ENCODE results near the gene IMMP2L. TPM values are rescaled to one million over a fixed set of nuclear protein-coding genes. Genes with fewer than 3 reads are reported as not detected.
"Not testable (repeated sequence)": the region's sequence is repeated elsewhere in the genome, so short reads cannot be mapped to it uniquely, and the experiment has no call there.

Gene IMMP2L
- polyA plus RNA-seq, 4 donors = 38.6 to 48.8 (median 40.6) TPM

DNA sequence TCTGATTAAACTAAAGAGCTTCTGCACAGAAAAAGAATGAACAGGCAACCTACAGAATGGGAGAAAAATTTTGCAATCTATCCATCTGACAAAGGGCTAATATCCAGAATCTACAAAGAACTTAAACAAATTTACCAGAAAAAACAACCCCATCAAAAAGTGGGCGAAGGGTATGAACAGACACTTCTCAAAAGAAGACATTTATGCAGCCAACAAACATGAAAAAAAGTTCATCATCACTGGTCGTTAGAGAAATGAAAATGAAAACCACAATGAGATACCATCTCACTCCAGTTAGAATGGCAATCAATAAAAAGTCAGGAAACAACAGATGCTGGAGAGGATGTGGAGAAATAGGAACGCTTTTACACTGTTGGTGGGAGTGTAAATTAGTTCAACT is 273.9 kb downstream of the IMMP2L start:
- DNase-seq (ENCODE audit: low read depth in 4 of 4, low spot score in 2 of 4) = not testable (repeated sequence)

DNA sequence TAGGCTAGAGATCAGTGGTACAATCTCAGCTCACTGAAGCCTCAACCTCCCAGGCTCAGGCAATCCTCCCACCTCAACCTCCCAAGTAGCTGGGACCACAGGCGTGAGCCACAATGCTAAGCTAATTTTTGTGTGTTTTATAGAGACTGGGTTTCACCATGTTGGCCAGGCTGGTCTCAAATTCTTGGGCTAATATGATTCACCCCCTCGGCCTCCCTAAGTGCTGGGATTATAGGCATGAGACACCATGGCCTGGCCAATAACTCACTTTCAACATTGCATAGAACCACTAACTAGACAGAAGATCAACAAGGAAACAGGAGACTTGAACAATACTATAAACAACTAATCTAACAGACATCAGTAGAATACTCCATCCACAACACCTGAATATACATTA is 279.7 kb downstream of the IMMP2L start:
- DNase-seq (ENCODE audit: low read depth in 4 of 4, low spot score in 2 of 4) = no peak

DNA sequence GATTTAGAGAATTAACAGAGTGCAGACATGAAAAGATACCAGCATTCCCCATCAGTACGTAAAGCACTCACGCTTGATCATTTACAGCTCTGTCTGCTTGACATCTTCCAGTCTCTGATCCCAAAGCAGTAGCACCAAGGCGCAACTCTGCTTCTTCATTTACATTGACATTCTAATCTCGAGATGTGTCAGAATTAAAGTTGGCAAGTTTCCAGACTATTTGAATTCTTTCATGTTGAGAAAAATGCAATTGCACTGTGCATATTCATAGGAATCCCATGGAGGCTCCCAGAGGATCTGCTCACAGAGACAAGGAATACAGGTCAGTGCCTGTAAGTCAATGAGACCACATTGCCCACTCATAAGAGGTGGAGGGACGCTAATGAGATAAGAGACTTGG is 287.4 kb downstream of the IMMP2L start:
- no peak for DNase-seq (ENCODE audit: low read depth in 4 of 4, low spot score in 2 of 4)

DNA sequence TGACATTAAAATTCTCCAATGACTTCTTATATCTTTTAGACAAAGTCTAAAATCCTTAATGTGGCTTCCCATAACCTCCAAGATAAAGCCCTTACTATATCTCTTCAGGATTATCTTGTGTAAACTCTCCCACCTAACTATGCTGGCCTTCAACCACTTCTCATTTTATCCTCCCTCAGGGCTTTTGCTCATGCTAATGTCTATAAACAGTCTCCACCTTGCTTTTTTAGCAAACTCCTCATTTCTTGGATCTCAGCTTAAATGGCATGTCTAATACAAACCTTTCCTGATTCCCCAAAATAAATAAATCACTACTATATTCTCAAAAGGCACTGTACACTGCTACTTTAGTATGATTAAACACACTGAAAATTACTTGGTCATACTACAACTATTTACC is 290.2 kb downstream of the IMMP2L start:
- no peak for DNase-seq (ENCODE audit: low read depth in 4 of 4, low spot score in 2 of 4)

DNA sequence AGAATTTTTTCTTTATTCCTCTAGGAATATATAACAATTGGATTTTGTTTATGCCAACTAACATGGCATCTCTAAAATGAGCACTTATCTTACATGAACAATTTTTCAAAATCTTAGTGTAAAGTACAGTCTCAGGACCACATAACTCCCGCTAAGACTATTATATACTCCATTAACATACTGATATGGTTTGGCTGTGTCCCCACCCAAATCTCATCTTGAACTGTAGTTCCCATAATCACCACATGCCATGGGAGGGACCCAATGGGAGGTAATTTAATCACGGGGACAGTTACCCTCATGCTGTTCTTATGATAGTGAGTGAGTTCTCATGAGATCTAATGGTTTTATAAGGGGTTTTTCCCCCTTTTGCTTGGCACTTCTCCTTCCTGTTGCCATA is 291.5 kb downstream of the IMMP2L start:
- DNase-seq (ENCODE audit: low read depth in 4 of 4, low spot score in 2 of 4) = not testable (repeated sequence)

DNA sequence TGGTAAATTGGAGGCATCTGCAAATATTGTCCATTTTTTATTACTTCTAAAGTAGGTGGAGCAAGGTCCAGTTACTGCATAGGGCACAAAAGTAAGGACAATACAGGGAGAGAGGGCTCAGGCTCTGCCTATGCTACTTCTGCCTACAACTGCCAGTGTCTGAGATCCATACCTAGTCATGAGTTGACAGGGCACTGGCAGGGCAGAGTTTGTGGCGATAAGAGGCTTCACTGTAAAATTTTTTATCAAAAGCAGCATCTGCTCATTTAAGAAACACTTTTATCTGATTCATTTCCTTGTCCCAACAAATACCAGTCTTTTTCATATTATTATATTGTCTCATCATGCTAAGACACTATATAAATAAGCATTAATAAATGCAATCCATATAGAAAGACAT is 293.4 kb downstream of the IMMP2L start:
- no peak for DNase-seq (ENCODE audit: low read depth in 4 of 4, low spot score in 2 of 4)

DNA sequence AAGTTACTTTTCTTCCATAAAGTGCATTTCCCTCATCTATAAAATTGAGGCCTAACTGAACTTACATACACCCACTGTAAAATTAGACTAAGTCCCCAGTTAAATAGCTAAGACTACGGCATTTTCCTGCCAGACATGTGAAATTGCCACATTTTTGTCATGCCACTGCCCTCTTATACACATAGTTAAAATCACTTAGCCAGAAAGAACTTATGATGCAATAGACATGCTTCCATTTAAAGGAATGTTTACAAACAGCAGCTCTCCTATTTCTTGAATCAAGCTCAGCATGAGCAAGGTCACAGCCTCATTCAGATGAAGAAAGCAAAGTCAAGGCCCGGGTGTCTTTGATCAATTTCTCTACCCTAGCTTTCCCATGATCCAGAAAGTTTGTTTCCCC is 295.7 kb downstream of the IMMP2L start:
- no peak for DNase-seq (ENCODE audit: low read depth in 4 of 4, low spot score in 2 of 4)

DNA sequence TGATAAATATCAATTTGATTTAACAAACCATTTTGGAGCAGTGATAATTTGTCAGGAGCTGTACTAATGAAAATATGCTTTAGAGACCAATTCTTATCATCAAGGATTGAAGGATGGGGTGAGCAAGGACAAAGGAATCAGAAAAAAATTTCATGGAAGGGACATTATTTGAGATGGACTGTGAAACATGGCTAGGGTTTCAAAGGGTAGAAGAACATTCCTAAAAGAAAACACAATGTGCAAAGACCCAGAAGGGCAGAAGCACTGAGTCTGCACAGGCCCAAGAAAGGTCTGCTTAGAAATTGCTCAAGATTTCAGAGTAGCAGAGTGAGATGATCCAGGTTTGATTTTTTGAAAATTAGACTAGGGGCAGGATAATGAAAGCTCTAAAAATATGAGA is 296.9 kb downstream of the IMMP2L start:
- DNase-seq (ENCODE audit: low read depth in 4 of 4, low spot score in 2 of 4) = no peak

DNA sequence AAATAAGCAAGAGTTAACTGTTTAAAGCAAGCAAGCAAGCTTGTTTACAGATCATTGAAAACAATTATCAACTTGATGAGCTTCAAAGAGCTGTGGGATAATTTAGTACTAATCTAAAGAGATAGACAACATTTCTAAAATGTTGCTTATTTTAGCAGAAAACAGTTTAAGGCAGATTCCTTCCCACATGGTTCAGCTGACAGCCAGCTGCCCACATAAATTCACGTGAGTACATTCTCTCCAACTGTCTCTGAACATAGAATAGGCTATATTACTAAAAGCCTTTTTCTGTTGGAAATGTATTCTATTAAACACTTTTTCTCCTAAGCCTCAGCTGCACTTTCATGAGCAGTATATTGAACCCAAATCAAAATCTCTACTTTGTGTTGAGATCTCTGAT is 297.3 kb downstream of the IMMP2L start:
- DNase-seq (ENCODE audit: low read depth in 4 of 4, low spot score in 2 of 4) = no peak

DNA sequence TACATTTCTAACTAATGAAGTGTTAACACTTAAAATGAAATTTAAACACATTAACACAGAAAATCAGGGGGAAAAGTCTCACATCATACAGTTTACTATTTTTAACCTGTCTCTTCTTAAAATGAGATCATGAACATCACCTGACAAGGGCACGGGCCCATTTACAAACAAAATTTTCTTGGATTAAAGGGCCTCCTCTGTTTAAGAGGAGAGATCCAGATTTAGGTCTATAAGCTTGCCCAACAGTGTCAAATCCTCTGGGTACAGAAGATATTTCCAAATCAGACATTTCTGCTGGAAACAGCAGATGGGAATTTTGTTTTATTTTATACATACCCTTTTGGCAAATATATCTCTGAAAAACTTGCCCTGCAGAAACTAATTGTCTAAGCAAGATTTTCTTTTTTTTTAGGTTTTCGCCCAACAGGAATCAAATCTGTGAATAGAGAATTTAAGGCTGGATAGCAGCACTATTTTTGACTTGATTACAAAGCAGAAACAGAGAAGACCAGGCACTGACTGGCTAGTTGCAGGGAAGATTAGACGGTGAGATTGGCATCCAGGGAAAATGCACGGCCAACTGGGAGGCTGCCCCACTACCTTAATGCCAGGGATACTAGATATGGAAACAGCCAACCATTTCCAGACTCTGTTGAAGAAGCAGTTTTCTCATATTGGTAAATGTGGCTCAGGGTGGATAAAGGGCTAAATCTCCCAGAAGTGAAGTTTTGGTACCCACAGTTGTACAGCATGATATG is 298.0 kb downstream of the IMMP2L start:
- DNase-seq (ENCODE audit: low read depth in 4 of 4, low spot score in 2 of 4) = no peak

DNA sequence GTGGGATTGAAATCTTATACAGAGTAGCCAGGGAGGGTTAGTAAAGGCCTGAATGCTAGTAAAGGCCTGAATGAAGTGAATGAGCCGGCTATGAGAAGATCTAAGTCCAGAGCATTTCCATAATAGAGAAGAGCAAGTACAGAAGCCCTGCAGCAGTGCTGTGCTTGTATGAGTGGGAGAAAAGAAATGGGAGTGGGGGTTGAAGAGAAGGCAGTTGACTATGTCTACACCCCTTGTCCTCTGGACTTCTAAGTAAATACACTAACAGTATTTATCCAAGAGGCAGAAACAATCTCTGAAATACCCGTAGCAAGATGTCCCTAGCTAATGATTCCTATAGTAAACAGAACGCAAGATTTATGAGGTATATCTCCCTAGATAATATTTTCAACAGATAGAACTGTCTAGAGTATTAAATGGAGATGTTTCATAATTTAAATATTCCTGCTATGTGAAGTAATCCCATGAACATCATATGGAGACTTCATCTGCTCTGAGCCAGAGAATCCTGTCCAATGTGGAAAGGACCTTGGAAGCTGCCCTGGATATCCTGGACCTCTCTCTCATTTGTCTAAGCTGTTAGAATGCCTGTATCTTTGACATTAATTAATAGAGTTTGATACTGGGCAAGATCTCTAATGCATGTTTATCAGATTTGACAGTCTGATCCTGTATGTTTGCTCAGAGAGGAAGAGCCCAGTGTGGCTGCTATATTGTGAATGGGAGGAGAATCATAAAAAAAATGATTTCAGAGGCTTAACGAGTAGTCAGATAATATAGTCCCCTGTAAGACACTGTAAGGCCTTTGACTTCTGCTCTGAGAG is 299.8 kb downstream of the IMMP2L start:
- no peak for DNase-seq (ENCODE audit: low read depth in 4 of 4, low spot score in 2 of 4)

DNA sequence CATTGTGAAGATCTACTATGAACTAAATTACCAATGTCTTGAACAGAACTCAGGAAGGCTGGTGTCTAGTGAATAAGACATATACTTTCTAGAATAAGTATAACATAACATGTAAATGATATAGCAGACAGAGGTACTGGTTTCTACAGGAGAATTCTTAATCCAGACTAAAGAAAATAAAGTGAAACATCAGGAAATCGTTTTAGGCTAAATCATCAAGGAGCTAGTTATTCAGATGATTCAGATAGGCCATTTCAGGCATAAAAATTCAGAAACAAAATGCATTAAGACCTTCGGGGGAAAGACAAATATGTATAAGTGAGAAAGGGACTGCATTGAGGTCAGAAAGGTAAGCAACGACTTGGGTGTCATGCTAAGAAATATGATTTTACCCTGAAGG is 300.8 kb downstream of the IMMP2L start:
- DNase-seq (ENCODE audit: low read depth in 4 of 4, low spot score in 2 of 4) = no peak

DNA sequence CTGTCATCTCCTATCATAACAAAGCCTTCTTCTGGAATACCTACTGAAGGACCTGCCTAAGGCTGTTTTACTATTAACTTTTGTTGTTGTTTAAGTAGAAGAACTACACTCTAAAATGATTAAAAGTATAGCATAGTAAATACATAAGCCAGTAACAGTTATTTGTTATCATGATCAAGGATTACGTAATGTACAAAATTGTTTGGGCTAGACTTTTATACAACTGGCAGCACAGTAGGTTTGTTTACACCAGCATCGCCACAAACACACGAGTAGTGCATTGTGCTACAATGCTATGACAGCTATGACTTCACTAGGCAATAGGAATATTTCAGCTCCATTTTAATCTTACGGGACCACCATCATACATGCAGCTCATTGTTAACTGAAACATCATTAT is 302.3 kb downstream of the IMMP2L start:
- no peak for DNase-seq (ENCODE audit: low read depth in 4 of 4, low spot score in 2 of 4)

DNA sequence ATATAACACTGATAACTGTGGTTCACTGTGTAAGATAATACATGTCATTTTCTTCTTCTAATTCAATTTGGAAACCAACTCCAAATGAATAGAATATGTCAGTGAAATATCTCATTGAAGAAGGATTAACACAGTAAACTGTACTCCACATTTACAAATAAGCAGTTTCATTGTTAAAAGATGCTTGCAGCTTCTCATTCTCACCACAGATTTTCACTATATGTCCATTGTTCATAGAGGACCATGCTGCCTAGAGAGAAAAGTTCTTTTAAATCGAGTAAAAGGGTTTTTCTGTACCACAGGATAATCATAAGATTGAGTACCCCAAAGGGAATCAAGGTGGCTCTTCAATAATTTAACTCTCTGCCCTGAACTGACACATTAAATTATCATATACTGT is 305.9 kb downstream of the IMMP2L start:
- DNase-seq (ENCODE audit: low read depth in 4 of 4, low spot score in 2 of 4) = no peak

DNA sequence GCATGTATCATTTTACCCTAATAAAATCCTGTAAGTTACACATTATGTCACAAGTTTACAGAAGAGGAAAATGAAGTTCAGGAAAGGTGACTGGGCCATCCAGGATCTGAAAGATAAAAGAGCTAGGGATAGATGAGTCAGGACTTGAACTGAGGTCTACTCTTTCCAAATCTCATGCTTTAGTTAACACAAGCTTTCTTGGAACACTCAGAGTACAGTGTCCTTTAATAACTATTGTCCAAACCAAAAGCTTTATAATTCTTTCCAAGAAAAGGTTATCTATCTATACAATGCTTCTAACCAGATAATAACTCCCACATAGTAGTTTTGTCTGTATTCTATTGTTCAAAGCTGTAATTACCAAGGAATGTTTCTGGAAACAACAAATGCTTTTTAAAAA is 306.7 kb downstream of the IMMP2L start:
- DNase-seq (ENCODE audit: low read depth in 4 of 4, low spot score in 2 of 4) = no peak

DNA sequence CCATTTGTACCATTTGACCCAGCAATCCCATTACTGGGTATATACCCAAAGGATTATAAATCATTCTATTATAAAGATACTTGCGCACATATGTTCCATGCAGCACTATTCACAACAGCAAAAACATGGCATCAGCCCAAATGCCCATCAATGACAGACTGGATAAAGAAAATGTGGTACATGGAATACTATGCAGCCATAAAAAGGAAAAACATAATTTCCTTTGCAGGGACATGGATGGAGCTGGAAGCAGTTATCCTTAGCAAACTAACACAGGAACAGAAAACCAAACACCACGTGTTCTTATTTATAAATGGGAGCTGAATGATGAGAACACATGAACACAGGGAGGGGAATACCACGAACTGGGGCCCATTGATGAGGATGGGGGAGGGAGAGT is 310.9 kb downstream of the IMMP2L start:
- DNase-seq (ENCODE audit: low read depth in 4 of 4, low spot score in 2 of 4) = not testable (repeated sequence)

DNA sequence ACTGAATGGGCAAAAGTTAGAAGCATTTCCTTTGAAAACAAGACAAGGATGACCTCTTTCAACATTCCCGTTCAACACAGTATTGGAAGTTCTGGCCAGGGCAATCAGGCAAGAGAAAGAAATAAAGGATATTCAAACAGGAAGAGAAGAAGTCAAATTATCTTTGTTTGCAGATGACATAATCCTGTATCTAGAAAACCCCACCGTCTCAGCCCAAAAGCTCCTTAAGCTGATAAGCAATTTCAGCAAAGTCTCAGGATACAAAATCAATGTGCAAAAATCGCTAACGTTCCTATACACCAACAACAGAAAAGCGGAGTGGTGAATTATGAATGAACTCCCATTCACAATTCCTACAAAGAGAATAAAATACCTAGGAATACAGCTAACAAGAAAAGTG is 312.5 kb downstream of the IMMP2L start:
- DNase-seq (ENCODE audit: low read depth in 4 of 4, low spot score in 2 of 4) = not testable (repeated sequence)

DNA sequence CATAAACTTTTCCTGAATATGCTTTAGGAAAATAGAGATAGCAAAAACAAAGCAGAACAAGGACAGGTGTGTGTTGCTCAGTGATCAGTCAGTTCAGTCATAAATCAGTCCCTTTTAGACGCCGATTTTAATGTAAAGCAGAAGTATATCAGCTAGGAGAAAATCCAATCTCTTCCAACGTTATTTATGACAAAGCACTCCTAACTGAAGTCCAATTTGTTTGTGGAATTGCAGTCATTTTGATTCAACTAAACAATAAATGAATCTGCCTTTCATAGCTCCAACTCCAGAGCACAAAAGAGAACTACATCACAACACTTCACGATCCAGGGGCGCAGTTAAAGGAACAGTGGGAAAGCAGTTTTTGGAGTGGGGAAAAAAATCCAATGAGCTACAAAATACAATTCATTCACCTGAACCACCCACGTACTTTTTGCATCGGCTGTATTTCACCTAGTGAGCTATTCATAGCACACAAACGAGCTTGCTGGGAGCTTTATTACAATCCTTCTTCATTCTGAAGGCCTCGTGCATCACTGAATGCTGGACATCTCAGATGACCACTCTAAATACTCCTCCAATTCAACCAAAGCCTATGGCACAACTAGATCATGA is 320.0 kb downstream of the IMMP2L start:
- DNase-seq (ENCODE audit: low read depth in 4 of 4, low spot score in 2 of 4) = no peak

DNA sequence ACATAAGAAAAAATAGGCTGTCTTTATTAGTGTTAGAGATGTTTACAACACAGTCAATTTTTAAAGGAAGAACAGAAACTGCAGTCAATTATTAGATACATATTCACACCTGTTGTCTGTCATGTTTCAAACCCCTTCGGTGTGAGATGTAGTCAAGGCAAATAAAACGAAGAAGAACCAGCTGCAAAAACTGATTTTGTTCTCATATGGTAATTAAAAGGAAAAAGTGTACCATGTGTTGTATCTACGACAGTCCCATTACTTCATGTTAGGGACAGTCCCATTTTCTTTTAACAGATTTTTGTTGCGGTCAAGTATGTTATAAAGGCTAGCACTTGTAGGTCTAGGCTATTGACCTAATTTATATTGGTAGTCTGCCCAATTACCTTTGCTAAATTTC is 321.9 kb downstream of the IMMP2L start:
- DNase-seq (ENCODE audit: low read depth in 4 of 4, low spot score in 2 of 4) = no peak

DNA sequence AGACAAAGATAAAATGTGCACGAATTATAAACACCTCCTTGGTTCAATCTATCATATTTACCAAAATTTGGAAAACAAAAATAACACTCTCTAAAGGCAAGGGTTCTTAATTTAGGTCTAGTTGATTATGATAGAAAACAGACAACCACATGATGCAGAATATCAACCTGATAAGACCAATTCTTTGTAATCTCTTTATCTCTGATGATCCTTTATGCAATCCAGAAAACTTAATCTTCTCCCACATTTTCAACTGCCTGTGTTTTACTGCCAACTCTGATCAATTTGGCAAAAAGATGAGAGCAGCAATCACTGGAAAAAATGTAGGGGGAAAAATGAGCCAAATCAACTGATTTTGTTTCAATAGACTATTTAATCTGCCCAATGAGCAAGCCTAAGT is 322.9 kb downstream of the IMMP2L start:
- no peak for DNase-seq (ENCODE audit: low read depth in 4 of 4, low spot score in 2 of 4)

DNA sequence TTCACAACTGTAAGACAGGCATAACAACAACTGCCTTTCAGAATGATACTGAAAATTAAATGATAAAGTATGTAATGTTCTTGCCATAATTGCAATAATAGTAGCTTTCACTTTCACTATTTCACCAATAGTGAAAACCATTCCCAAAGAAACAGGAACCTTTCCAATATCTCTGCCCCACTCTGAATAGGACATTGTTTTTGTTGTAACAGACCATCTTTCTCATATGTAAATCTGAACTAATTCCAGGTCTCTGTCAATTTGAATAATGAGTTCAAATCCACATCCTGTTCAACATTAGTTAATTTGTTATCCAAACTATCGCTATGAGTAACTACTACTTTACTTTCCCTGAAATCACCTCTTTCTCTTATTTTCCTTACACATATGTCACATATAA is 323.4 kb downstream of the IMMP2L start:
- DNase-seq (ENCODE audit: low read depth in 4 of 4, low spot score in 2 of 4) = no peak

DNA sequence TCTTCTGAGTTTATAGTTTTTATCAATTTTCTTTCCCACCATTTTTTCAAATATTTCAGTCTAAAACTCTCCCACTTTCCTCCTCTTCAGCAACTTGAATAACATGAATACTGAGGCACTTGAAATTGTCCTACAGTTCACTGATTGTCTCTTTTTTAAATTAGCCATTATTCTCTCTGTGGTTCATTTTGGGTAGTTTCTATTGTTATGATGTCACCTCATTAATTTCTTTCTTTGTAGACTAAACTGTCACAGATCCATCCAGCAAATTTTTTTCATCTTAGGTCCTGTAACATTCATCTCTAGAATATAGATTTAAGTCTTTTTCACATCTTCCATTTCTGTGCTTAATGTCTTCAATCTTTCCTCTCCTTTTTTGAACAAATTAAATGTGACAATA is 326.6 kb downstream of the IMMP2L start:
- DNase-seq (ENCODE audit: low read depth in 4 of 4, low spot score in 2 of 4) = no peak

All from left renal cortex interstitium (tissue), 4 donors.